Fibroblast of villous mesenchyme (primary cell): ENCODE data around the gene RFPL1. TPM values are rescaled to one million over a fixed set of nuclear protein-coding genes. Genes with fewer than 3 reads are reported as not detected.

Experiments used
- DNase-seq: peaks from one replicate; pipeline ENCODE4 v3.0.0-alpha.2; 2010; ENCODE audit warnings: low read depth
- H3K4me3 ChIP-seq: 2 replicates; pipeline ENCODE4 v1.5.1; 2011; ENCODE audit warnings: low read depth, mild to moderate bottlenecking, low read length
- CTCF ChIP-seq: IDR thresholded peaks from 2 replicates; pipeline ENCODE4 v1.5.1; 2012; ENCODE audit warnings: low read depth, mild to moderate bottlenecking, low read length; ENCODE audit not compliant: insufficient read depth
- total RNA-seq: library from RNA; depleted of rRNA; stranded (reverse); fragments of >200 nt; gene quantifications from 2 replicates; pipeline ENCODE4 v1.2.3, GENCODE V29; 2012

The RFPL1 gene
- total RNA-seq, 1 donor, result not detected

- no peak for DNase-seq
- TF ChIP-seq CTCF, result no peak
- H3K4me3 ChIP-seq, result no peak overlapping the region
Observed at GRCh38 chr22:29464581-29464980, 26.2 kb downstream of the RFPL1 start.

- DNase-seq, result no peak
- no peak overlapping the region for H3K4me3 ChIP-seq
- TF ChIP-seq CTCF, result no peak
Observed at GRCh38 chr22:29469755-29470154, 31.4 kb downstream of the RFPL1 start.

GRCh38 chr22:29470159-29470855 lies 31.9 kb downstream of the RFPL1 start:
- TF ChIP-seq CTCF, result peak; percentile 85
- peak; percentile 59 for DNase-seq
- H3K4me3 ChIP-seq, result peak overlapping the region; percentile 41

DNA sequence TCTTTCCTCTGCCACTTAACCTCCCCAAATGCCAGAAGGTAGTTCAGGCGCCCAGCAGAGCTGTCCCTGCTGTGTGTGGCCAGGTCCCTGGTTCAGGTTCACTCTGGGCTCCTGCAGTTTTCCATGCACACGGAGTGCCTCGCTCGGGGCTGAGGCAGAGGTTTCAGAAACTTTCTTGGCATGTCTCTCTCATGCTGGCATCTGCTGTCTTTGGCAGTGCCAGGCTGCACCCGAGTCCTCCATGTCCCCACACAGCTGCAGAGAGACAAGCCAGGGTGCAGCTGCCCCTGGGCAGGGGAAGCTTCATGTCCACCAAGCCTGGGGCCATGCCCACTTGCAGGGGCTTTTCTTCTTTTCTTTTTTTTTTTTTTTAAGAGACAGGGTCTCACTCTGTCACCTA lies 34.6 kb downstream of the RFPL1 start:
- no peak overlapping the region for H3K4me3 ChIP-seq
- no peak for TF ChIP-seq CTCF
- DNase-seq, result no peak

DNA sequence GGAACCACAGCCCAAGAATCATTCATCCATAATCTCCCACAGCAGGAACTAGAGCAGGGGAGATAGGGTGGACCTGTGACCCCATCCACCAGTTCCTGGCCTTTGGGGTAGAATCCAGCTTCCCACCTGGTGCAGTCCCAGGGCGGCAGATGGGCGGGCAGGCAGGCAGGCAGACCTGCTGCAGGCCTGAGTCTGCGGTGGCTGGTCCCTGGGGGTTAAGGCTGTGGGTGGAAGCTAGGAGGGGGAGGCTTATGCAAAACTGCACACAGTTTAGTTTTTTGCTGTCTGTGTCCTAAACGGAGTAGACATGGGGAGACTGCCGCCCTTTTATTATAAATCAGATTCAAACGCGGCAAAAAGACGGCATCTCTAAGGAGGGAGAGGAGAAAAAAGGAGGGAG lies 37.2 kb downstream of the RFPL1 start:
- DNase-seq, result no peak
- no peak overlapping the region for H3K4me3 ChIP-seq
- no peak for TF ChIP-seq CTCF

- no peak overlapping the region for H3K4me3 ChIP-seq
- DNase-seq, result no peak
- TF ChIP-seq CTCF, result no peak
Observed at GRCh38 chr22:29476116-29476515, 37.7 kb downstream of the RFPL1 start.

GRCh38 chr22:29477723-29478318 lies 39.4 kb downstream of the RFPL1 start:
- no peak overlapping the region for H3K4me3 ChIP-seq
- DNase-seq, result no peak
- no peak for TF ChIP-seq CTCF
